LHCN-M2 (cell line): ENCODE results near the gene NFYC. TPM values are rescaled to one million over a fixed set of nuclear protein-coding genes. Genes with fewer than 3 reads are reported as not detected.

Experiments used
- DNase-seq: peaks from one replicate; pipeline ENCODE4 v3.0.0-alpha.2; 2012; ENCODE audit warnings: low read depth
- total RNA-seq: library from RNA; depleted of rRNA; stranded (reverse); fragments of >200 nt; gene quantifications from 2 replicates; pipeline ENCODE4 v1.2.3, GENCODE V29; 2014

The NFYC gene
- total RNA-seq, 1 experiment from 2014 or later, result 31.3 TPM

- DNase-seq, result no peak
Observed at GRCh38 chr1:40758578-40759343, 67.3 kb downstream of the NFYC start.

GRCh38 chr1:40760984-40761383 is 69.5 kb downstream of the NFYC start:
- peak; percentile 95 for DNase-seq

DNA sequence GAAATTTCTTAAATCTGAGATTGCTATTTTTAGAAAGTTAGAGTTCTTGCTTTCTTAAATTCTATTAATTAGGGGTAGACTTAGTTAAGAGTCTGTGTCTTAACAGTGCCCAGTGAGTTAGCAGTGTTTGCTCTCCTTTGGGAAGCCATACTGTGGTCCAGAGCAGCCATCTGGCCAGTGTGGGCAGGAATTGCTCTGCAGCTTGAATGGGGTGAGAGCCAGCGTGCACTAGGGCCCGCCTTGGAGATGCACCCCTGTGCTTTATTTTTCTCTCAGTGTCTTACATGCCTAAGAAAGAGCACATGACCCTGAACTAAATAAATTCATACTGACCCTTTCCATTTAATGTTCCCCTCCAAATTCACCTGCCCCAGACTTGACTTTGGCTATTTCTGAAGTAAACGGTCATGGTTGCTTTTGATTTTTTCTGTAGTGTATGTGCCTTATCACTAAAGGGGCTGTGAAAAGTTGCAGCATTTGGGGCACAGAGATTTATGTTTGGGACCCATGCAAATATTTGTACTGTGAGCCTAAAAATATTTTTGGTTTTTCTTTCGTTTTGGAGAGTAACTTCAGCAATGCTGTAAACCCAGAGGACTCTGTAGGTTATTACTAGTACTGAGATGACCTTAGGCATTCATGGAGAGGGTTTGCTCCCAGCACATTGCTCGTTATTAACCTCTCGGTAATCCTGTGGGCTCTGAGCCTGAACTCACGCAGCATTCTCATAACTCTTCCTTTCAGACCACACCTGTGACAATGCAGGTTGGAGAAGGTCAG is 70.8 kb downstream of the NFYC start:
- no peak for DNase-seq

DNA sequence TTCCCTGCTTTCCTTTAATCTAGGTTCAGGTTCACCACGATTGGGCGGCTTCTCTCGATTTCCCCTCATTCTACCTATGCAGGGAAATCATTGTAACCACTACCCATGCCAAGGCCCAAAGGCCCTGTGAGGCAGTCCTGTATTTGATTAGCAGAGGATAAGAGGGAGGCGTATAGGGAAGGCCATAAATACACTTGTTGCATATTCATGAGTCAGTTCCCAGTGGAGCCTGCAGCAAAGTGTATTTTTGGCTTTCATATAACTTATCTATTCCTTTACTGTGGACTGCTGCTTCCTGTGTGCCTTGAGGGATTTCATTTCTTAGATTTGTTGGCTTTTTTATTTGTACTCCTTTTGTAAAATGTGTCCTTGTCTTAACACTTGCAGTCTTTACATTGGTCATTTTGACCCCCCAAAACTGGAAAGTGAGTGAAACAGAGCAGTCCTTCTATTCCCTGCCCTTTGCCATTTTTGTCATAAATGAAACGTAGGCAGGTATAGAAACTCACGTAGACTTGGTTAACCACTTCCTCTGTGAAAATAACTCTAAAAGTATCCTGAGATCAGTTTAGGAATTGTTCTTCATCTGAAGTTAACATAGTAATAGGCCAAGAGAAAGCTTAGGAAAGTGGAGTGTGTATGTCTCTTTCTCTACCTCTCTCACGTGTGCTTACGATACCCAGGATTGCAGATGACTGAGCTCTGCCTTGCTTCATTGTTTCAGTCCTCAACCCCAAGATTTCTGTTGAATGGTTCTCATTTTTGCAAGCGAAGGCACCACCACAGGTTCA is 72.4 kb downstream of the NFYC start:
- DNase-seq, result no peak

GRCh38 chr1:40764981-40765380 is 73.5 kb downstream of the NFYC start:
- no peak for DNase-seq

DNA sequence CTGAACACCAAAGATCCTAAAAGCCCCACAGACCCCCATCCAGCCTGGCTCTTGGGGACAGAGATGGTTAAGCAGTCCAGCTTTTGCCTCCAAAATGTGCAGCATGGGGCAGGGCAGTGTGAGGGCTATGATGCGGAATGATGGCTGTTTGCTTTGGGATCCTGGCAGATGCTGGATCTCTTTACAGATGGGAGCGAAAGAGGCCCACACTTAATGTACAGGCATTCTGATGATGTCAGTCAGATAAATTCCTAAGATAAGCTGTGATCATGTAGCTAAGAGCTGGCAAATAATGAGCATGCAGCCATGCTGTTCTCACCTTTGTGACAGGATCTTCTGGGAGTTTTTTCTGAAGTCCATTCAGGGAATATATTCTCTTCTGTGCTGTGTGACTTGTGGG is 74.5 kb downstream of the NFYC start:
- no peak for DNase-seq

DNA sequence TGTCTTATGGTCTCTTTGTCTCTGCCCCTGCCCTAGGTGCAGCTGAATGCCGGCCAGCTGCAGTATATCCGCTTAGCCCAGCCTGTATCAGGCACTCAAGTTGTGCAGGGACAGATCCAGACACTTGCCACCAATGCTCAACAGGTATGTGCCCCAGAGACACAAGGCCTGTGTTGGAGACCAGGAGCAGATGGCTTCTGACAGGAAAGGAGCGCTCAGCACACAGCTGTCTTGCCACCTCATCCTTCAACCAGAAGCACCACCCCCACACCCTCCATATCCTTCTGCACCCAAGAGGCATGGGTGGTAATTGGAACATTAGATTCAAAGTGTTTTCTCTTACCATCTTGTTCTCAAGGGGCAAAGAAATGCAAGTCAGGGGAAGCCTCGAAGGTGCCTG is 75.1 kb downstream of the NFYC start:
- DNase-seq, result no peak

GRCh38 chr1:40768146-40768990 is 76.9 kb downstream of the NFYC start:
- DNase-seq, result no peak

DNA sequence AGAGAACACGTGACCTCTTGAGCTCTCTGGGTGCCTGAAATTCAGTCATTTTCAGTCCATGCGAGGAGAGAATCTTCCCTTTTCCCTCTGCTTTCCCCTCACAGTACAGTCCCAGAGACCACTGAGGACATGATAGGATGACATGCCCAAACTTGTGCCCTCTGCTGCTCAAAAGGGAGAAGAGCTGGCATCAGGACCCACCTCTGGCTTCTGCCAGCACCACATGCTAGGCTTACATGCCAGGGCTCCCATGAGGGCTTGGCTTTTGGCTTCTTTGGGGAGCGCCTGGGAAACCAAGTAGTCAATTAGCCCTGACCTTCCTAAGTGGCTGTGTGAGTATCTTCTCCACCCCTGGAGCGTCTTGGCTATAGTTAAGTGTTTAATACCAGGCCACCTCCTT is 78.3 kb downstream of the NFYC start:
- no peak for DNase-seq

GRCh38 chr1:40770296-40771070 is 79.0 kb downstream of the NFYC start:
- no peak for DNase-seq

- DNase-seq, result no peak
Observed at GRCh38 chr1:40772146-40772955, 80.8 kb downstream of the NFYC start.

DNA sequence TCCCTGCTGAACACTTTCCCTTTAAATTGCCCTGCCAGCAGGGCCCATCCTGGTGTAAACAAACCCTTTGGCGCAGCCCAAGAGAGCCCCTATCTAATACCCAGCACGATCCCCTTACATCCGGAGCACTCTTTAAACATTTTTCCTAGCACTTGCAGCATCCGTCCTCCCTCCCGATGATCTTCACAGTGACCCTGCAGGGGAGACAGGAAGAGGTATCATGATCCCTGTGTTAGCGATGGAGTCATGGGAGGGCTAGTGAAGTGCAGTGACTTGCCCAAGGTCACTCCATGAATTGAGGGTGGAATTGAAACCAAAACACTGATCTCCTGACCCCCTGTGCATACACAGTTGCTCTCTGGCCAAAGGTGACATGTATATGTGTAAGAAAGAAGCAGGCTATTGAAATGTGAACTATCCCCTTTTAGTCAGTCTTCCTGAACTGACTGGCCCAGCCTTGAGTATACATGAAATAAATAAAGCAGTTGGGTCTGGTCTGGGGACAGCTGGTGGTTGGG is 82.3 kb downstream of the NFYC start:
- no peak for DNase-seq

- no peak for DNase-seq
Observed at GRCh38 chr1:40774266-40774998, 82.9 kb downstream of the NFYC start.

GRCh38 chr1:40776236-40777072 is 85.0 kb downstream of the NFYC start:
- no peak for DNase-seq

DNA sequence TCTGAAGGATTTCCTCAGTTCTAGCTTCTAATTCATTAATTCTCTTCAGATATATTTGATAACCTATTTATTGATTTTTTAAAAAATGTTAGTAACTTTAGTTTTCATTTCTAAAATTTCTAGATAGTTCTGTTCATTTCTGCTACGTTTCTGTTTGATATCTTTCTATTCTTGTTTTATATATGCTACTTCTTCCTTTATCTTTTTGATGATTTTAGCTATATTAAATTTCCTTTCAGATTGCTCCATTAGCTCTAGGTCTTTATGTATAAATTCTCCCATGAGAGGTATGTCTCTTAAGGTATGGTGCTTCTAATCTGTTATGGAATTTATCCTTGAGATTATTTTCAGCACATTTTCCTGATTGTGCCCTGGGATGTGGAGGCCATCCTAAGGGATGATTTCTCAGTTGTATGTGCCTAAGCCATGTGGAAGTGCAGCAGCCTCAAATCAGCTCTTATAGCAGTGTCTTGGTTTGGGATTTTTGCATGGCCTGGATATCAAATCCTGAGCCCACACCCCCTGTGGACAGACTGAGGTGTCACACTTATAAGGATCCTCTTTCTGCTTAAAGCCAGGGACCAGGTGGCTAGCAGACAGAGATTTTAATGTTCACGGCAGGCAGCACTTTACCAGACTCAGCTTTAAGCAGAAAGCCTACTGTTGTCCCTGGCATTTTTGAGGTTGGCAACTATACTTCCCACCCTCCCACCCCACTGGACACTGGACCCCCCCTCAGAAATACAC is 85.9 kb downstream of the NFYC start:
- DNase-seq, result no peak

- peak; percentile 84 for DNase-seq
Observed at GRCh38 chr1:40780678-40781607, 89.4 kb downstream of the NFYC start.
